Ascending aorta (tissue), 2 donors: Measurements from ENCODE around the gene MVB12B. TPM values are rescaled to one million over a fixed set of nuclear protein-coding genes. Genes with fewer than 3 reads are reported as not detected.
"Not testable (repeated sequence)": the region's sequence is repeated elsewhere in the genome, so short reads cannot be mapped to it uniquely, and the experiment has no call there.

Source experiments
- DNase-seq, 2 donors: peaks; one replicate each; pipeline ENCODE4 v3.0.0-alpha.2; 2019; ENCODE audit warnings: low spot score in 2 of 2
- H3K27ac ChIP-seq, 2 donors: fragments of 200-600 bp; sonication (generic); one replicate each; pipeline ENCODE4 v1.5.1; 2016 to 2017; ENCODE audit warnings: mild to moderate bottlenecking in 1 of 2
- H3K27me3 ChIP-seq: fragments of 200-600 bp; sonication (generic); one replicate; pipeline ENCODE4 v1.5.1; 2017
- H3K36me3 ChIP-seq, 2 donors: fragments of 200-600 bp; sonication (generic); one replicate each; pipeline ENCODE4 v1.5.1; 2016
- H3K4me1 ChIP-seq, 2 donors: fragments of 200-600 bp; sonication (generic); one replicate each; pipeline ENCODE4 v1.5.1; 2016 to 2017; ENCODE audit warnings: mild to moderate bottlenecking in 1 of 2
- H3K4me3 ChIP-seq, 2 donors: fragments of 200-600 bp; sonication (generic); one replicate each; pipeline ENCODE4 v1.5.1; 2016 to 2017; ENCODE audit warnings: mild to moderate bottlenecking in 1 of 2
- H3K9me3 ChIP-seq, 2 donors: fragments of 200-600 bp; sonication (generic); one replicate each; pipeline ENCODE4 v1.5.1; 2016
- intact Hi-C: fragments of 100-400 bp; cut with DNase I; formaldehyde crosslinking; loops from one replicate; pipeline ENCODE4 v1.15.1; 2023
- total RNA-seq: library from RNA; depleted of rRNA; stranded (reverse); fragments of >200 nt; gene quantifications from one replicate; pipeline ENCODE4 v1.1.0, GENCODE V29; 2016
- TF ChIP-seq, protein P1 (sequence below), 3 experiments: fragments of 200-600 bp in 2 of 3; fragments of 450-650 bp in 1 of 3; sonication (generic) in 2 of 3; IDR thresholded peaks; one replicate each; pipeline ENCODE4 v1.5.1; 2016 to 2019; ENCODE audit warnings: antibody characterized with exemption in 3 of 3, mild to moderate bottlenecking in 1 of 3, moderate library complexity in 1 of 3

The MVB12B gene
- total RNA-seq, 1 donor from 2014 or later = 9.4 TPM

DNA sequence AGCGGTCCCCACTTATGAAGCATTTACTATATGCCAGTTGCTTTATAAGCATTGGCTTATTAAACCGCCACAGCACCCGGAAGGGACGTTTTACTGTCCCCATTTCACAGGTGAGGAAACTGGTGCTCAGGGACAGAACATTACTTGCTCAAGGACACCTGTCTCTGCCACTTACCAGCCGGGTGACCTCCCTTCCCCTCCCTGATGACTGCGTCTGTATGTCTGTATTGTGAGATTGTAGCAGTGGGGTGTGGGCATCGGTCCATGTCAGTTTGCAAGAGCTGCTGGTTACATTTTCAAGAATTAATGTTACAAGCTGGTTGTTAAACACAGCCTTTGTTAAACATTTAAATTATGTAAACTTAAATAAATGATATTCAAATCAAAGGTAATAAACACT is 209.5 kb downstream of the MVB12B start:
- TF ChIP-seq, protein P1, sequence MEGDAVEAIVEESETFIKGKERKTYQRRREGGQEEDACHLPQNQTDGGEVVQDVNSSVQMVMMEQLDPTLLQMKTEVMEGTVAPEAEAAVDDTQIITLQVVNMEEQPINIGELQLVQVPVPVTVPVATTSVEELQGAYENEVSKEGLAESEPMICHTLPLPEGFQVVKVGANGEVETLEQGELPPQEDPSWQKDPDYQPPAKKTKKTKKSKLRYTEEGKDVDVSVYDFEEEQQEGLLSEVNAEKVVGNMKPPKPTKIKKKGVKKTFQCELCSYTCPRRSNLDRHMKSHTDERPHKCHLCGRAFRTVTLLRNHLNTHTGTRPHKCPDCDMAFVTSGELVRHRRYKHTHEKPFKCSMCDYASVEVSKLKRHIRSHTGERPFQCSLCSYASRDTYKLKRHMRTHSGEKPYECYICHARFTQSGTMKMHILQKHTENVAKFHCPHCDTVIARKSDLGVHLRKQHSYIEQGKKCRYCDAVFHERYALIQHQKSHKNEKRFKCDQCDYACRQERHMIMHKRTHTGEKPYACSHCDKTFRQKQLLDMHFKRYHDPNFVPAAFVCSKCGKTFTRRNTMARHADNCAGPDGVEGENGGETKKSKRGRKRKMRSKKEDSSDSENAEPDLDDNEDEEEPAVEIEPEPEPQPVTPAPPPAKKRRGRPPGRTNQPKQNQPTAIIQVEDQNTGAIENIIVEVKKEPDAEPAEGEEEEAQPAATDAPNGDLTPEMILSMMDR (IDR thresholded peaks at IDR 0.05) = no peak
- Histone ChIP-seq H3K4me1 (no peaks in the 10 kb centered on the region), H3K4me3 (no peak overlapping the region), H3K27ac (no peak overlapping the region), H3K36me3 (no peaks in the 10 kb centered on the region), H3K9me3 (no peaks in the 10 kb centered on the region), H3K27me3 (no peaks in the 10 kb centered on the region)
- no peak for DNase-seq
- intact Hi-C loops = no loop called here

DNA sequence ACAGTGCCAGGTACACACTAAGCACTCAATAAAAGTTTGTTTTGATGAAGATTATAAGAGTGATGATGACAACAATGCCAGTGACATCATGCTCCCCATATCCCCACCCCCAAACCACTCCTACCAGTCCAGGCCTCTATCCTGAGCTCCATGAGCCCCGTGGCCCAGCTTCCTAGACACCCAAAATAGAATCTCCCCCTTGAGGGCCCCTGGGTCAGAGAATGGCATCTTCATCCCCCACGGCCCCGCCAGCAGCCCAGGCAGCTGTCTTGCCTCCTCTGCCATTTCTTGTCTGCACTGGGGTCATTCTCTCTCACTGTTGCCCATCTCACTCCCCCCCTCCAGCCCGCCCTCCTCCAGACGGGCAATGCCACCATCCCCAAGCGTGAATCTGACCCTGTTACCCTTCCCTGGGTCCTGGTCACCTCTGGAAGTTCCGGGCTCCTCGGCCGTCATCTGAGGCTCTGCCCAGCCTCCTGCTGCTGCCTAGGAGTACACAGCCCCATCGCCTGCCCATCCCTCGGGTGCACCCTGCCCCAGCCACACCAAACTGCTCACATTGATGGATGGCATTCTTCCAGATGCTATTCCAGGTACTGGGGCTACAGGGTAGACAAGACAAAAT is 210.3 kb downstream of the MVB12B start:
- H3K27ac ChIP-seq = no peak overlapping the region
- no peak for DNase-seq
- no peaks in the 10 kb centered on the region for H3K4me1 ChIP-seq
- TF ChIP-seq, protein P1 (IDR thresholded peaks at IDR 0.05) = no peak
- no peaks in the 10 kb centered on the region for H3K9me3 ChIP-seq
- intact Hi-C loops = no loop called here
- no peaks in the 10 kb centered on the region for H3K36me3 ChIP-seq
- H3K27me3 ChIP-seq = no peaks in the 10 kb centered on the region
- H3K4me3 ChIP-seq = no peak overlapping the region

DNA sequence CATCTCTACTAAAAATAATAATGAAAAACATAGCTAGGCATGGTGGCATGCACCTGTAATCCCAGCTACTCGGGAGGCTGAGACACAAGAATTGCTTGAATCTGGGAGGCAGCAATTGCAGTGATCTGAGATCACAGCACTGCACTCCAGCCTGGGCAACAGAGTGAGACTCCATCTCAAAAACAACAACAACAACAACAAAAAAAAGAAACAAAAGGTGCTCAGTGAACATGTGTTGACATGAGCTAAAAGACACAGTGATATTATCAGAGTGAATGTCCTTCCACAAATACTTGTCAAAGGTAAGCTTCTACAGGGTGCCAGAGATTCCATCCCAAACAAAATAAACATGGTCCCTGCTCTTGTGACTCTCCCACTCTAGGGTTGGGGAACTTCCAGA is 211.9 kb downstream of the MVB12B start:
- TF ChIP-seq, protein P1 (IDR thresholded peaks at IDR 0.05) = no peak
- no peaks in the 10 kb centered on the region for H3K27me3 ChIP-seq
- no peak for DNase-seq
- H3K9me3 ChIP-seq = no peaks in the 10 kb centered on the region
- intact Hi-C loops = no loop called here
- no peak overlapping the region for H3K27ac ChIP-seq
- H3K4me3 ChIP-seq = no peak overlapping the region
- H3K4me1 ChIP-seq = no peaks in the 10 kb centered on the region
- no peaks in the 10 kb centered on the region for H3K36me3 ChIP-seq

DNA sequence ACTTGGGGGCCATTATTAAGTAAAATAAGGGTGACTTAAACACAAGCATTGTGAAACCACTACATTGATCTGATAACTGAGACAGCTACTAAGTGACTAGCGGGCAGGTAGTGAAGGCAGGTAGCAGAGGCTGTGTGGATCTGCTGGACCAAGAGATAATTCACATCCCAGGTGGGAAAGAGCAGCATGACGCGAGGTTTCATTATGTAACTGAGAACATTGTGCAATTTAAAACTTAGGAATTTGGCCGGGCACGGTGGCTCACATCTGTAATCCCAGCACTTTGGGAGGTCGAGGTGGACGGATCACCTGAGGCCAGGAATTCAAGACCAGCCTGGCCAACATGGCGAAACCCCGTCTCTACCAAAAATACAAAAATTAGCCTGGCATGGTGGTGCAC is 213.8 kb downstream of the MVB12B start:
- H3K27me3 ChIP-seq, H3K4me3 ChIP-seq, DNase-seq, H3K36me3 ChIP-seq, H3K27ac ChIP-seq, H3K9me3 ChIP-seq, intact Hi-C loops, H3K4me1 ChIP-seq: not testable (repeated sequence)

DNA sequence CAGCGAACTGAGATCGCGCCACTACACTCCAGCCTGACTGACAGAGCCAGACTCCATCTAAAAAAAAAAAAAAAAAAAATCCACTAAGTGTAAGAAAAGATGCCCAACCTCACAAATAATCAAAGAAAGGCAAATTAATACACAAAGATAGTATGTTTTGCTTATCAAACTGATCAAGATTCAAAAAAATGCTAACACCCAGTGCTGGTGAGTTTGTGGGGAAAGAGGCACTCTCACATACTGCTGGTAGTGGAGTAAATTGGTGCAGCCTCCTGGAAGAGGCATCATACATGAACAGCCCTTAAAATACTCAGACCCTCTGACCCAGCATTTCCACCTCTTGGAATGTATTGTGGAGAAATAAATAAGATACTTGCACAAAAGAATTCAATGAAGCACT is 216.9 kb downstream of the MVB12B start:
- Histone ChIP-seq H3K36me3 (no peaks in the 10 kb centered on the region), H3K27me3 (no peaks in the 10 kb centered on the region), H3K4me1 (no peaks in the 10 kb centered on the region), H3K4me3 (no peak overlapping the region), H3K9me3 (no peaks in the 10 kb centered on the region), H3K27ac (no peak overlapping the region)
- intact Hi-C loops = no loop called here
- no peak for DNase-seq
- TF ChIP-seq, protein P1 (IDR thresholded peaks at IDR 0.05) = no peak

DNA sequence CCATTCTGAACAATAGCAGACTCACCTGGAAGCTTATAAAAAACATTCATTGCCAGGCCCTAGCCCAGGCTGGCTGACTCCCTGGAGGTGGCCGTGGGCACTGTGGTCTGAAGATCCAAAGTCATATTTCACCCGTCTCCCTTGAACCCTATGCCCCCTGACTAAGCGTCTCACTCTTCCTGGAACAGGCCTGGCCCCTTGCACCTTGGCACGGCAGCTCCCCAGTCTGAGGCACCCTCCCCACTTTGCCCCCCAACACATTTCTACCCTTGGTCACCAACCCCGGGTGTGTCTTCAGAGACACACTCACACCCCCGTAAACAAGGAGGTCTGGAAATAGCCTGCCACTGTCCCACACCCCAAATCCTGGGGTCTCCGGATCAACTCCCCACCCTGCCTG is 218.5 kb downstream of the MVB12B start:
- no peaks in the 10 kb centered on the region for H3K4me1 ChIP-seq
- DNase-seq = no peak
- intact Hi-C loops = no loop called here
- H3K36me3 ChIP-seq = no peaks in the 10 kb centered on the region
- H3K27me3 ChIP-seq = no peaks in the 10 kb centered on the region
- no peak overlapping the region for H3K27ac ChIP-seq
- no peak overlapping the region for H3K4me3 ChIP-seq
- TF ChIP-seq, protein P1 (IDR thresholded peaks at IDR 0.05) = no peak
- H3K9me3 ChIP-seq = no peaks in the 10 kb centered on the region
